Astrocyte (in vitro differentiated cells and primary cell): Measurements from ENCODE around the gene ZSCAN26. TPM values are rescaled to one million over a fixed set of nuclear protein-coding genes. Genes with fewer than 3 reads are reported as not detected.

Source experiments
- DNase-seq: peaks from one replicate; pipeline ENCODE4 v3.0.0-alpha.2; 2010; ENCODE audit warnings: low read depth
- FAIRE-seq: peaks from 2 replicates; lab custom pipeline; 2011; peaks lifted over from hg19 to GRCh38; lab: Jason Lieb, UNC
- H2AFZ ChIP-seq: 2 replicates; pipeline ENCODE4 v1.6.0; 2012; ENCODE audit warnings: low read depth, low read length, inconsistent platforms
- H3K27ac ChIP-seq: 2 replicates; pipeline ENCODE4 v1.5.1; 2011; ENCODE audit warnings: low read depth, low read length, inconsistent platforms
- H3K27me3 ChIP-seq: 2 replicates; pipeline ENCODE4 v1.6.0; 2011; ENCODE audit warnings: low read length, inconsistent platforms; ENCODE audit not compliant: insufficient read depth
- H3K36me3 ChIP-seq: 2 replicates; pipeline ENCODE4 v1.5.1; 2011; ENCODE audit warnings: low read length, inconsistent platforms; ENCODE audit not compliant: insufficient read depth
- H3K4me1 ChIP-seq: 2 replicates; pipeline ENCODE4 v1.5.1; 2011; ENCODE audit warnings: low read length, inconsistent platforms; ENCODE audit not compliant: insufficient read depth
- H3K4me2 ChIP-seq: 2 replicates; pipeline ENCODE4 v1.6.0; 2012; ENCODE audit warnings: low read length, inconsistent platforms
- H3K4me3 ChIP-seq: 2 replicates; pipeline ENCODE4 v1.5.1; 2011; ENCODE audit warnings: low read depth, mild to moderate bottlenecking, low read length, inconsistent platforms; ENCODE audit not compliant: insufficient read depth
- H3K79me2 ChIP-seq: 2 replicates; pipeline ENCODE4 v1.6.0; 2012; ENCODE audit warnings: mild to moderate bottlenecking, low read length, inconsistent platforms; ENCODE audit not compliant: insufficient read depth
- H3K9ac ChIP-seq: 2 replicates; pipeline ENCODE4 v1.6.0; 2012; ENCODE audit warnings: mild to moderate bottlenecking, low read length, inconsistent platforms
- H3K9me3 ChIP-seq: 2 replicates; pipeline ENCODE4 v1.5.1; 2012; ENCODE audit warnings: low read depth, mild to moderate bottlenecking, low read length, inconsistent platforms; ENCODE audit not compliant: insufficient read depth
- H4K20me1 ChIP-seq: 2 replicates; pipeline ENCODE4 v1.6.0; 2012; ENCODE audit warnings: low read length, inconsistent platforms; ENCODE audit not compliant: insufficient read depth
- H3K27ac Mint-ChIP-seq: one replicate; pipeline ENCODE4 v1.8.0; 2021; ENCODE audit warnings: mild to moderate bottlenecking, mixed read lengths; ENCODE audit not compliant: unreplicated experiment
- H3K27me3 Mint-ChIP-seq: one replicate; pipeline ENCODE4 v1.8.0; 2021; ENCODE audit warnings: low read depth, mixed read lengths; ENCODE audit not compliant: unreplicated experiment
- H3K36me3 Mint-ChIP-seq: one replicate; pipeline ENCODE4 v1.8.0; 2021; ENCODE audit warnings: low read depth, mixed read lengths; ENCODE audit not compliant: unreplicated experiment
- H3K4me1 Mint-ChIP-seq: one replicate; pipeline ENCODE4 v1.8.0; 2021; ENCODE audit warnings: low read depth, mixed read lengths; ENCODE audit not compliant: unreplicated experiment
- H3K4me3 Mint-ChIP-seq: one replicate; pipeline ENCODE4 v1.8.0; 2021; ENCODE audit warnings: mild to moderate bottlenecking, moderate library complexity, mixed read lengths; ENCODE audit not compliant: unreplicated experiment
- H3K9me3 Mint-ChIP-seq: one replicate; pipeline ENCODE4 v1.8.0; 2021; ENCODE audit warnings: mild to moderate bottlenecking, mixed read lengths; ENCODE audit not compliant: unreplicated experiment
- CTCF ChIP-seq: IDR thresholded peaks from 2 replicates; pipeline ENCODE4 v1.5.1; 2011; ENCODE audit warnings: low read depth, mild to moderate bottlenecking, inconsistent platforms, low read length, moderate library complexity; ENCODE audit not compliant: insufficient read depth
- EZH2 ChIP-seq: IDR thresholded peaks from 2 replicates; pipeline ENCODE4 v1.6.1; 2012; ENCODE audit warnings: mild to moderate bottlenecking, low read length, inconsistent platforms; ENCODE audit not compliant: insufficient read depth
- total RNA-seq: library from RNA; stranded (reverse); gene quantifications from 2 replicates; pipeline ENCODE4 v1.2.1, GENCODE V29; 2021

Gene ZSCAN26
- total RNA-seq, 1 donor from 2014 or later: 12.0 TPM

- no peak overlapping the region for H3K27ac Mint-ChIP-seq
- no peak overlapping the region for H2AFZ ChIP-seq
- no peaks in the 10 kb centered on the region for H4K20me1 ChIP-seq
- FAIRE-seq: no peak
- no peak for TF ChIP-seq EZH2
- TF ChIP-seq CTCF: no peak
- no peaks in the 10 kb centered on the region for H3K36me3 ChIP-seq
- peaks cover under 1% of the 10 kb centered on the region for H3K79me2 ChIP-seq
- H3K36me3 Mint-ChIP-seq: no peaks in the 10 kb centered on the region
- H3K9me3 Mint-ChIP-seq: no peaks in the 10 kb centered on the region
- no peak overlapping the region for H3K4me2 ChIP-seq
- H3K27ac ChIP-seq: no peak overlapping the region
- peaks cover 4% of the 10 kb centered on the region for H3K4me1 Mint-ChIP-seq
- peaks cover 15% of the 10 kb centered on the region for H3K9me3 ChIP-seq
- H3K9ac ChIP-seq: no peak overlapping the region
- no peak for DNase-seq
- H3K27me3 Mint-ChIP-seq: peaks cover 8% of the 10 kb centered on the region
- H3K4me3 ChIP-seq: no peak overlapping the region
- peaks cover 5% of the 10 kb centered on the region for H3K27me3 ChIP-seq
- no peak overlapping the region for H3K4me3 Mint-ChIP-seq
- H3K4me1 ChIP-seq: peaks cover 6% of the 10 kb centered on the region
These were observed 9.9 kb upstream of the ZSCAN26 start for GRCh38 chr6:28257042-28257441.

- Histone ChIP-seq H3K27me3 (peaks cover 5% of the 10 kb centered on the region), H3K36me3 (no peaks in the 10 kb centered on the region), H3K4me2 (peak within 1 kb of the TSS; percentile 82), H2AFZ (peak within 1 kb of the TSS; percentile 97), H3K9ac (no peak within 1 kb of the TSS), H4K20me1 (no peaks in the 10 kb centered on the region), H3K27ac (no peak within 1 kb of the TSS), H3K9me3 (peaks cover 15% of the 10 kb centered on the region), H3K4me1 (no peaks in the 10 kb centered on the region), H3K4me3 (peak within 1 kb of the TSS; percentile 62), H3K79me2 (no peaks in the 10 kb centered on the region)
- Mint-ChIP-seq H3K4me1 (no peaks in the 10 kb centered on the region), H3K27ac (no peak within 1 kb of the TSS), H3K36me3 (no peaks in the 10 kb centered on the region), H3K27me3 (peaks cover 8% of the 10 kb centered on the region), H3K4me3 (no peak within 1 kb of the TSS), H3K9me3 (no peaks in the 10 kb centered on the region)
- peak; percentile 51 for DNase-seq
- FAIRE-seq: peak; percentile 34
- TF ChIP-seq CTCF: no peak
- TF ChIP-seq EZH2: no peak
These were observed 7.8 kb upstream of the ZSCAN26 start, which contains the start of gene NKAPL for GRCh38 chr6:28258877-28259777. TSS of gene NKAPL (plus strand) at chr6:28259297. CDS start at chr6:28259372, 75 bp downstream.

- no peaks in the 10 kb centered on the region for H3K9me3 Mint-ChIP-seq
- H3K79me2 ChIP-seq: peaks cover 20% of the 10 kb centered on the region
- no peaks in the 10 kb centered on the region for H3K4me1 ChIP-seq
- DNase-seq (no peak), FAIRE-seq (no peak)
- no peaks in the 10 kb centered on the region for H3K36me3 Mint-ChIP-seq
- H3K9me3 ChIP-seq: peaks cover 12% of the 10 kb centered on the region
- no peaks in the 10 kb centered on the region for H3K36me3 ChIP-seq
- H3K9ac ChIP-seq: no peak overlapping the region
- H3K27me3 Mint-ChIP-seq: peaks cover 5% of the 10 kb centered on the region
- no peak overlapping the region for H3K4me3 Mint-ChIP-seq
- H4K20me1 ChIP-seq: no peaks in the 10 kb centered on the region
- H2AFZ ChIP-seq: peak overlapping the region; percentile 4
- H3K4me2 ChIP-seq: no peak overlapping the region
- TF ChIP-seq EZH2 (no peak), CTCF (no peak)
- H3K27me3 ChIP-seq: peaks cover 5% of the 10 kb centered on the region
- H3K27ac ChIP-seq: no peak overlapping the region
- no peak overlapping the region for H3K27ac Mint-ChIP-seq
- no peak overlapping the region for H3K4me3 ChIP-seq
- peaks cover 3% of the 10 kb centered on the region for H3K4me1 Mint-ChIP-seq
These were observed 3.0 kb upstream of the ZSCAN26 start for GRCh38 chr6:28263922-28264321.
